HG02840 (cell line): ENCODE measurements around the gene KRTAP21-1.
"Not testable (repeated sequence)": the region's sequence is repeated elsewhere in the genome, so short reads cannot be mapped to it uniquely, and the experiment has no call there.

Source experiments
- ATAC-seq: cut with Tn5 transposase; IDR thresholded peaks from one replicate; pipeline ENCODE4 v1.9.1; 2021; ENCODE audit warnings: mild to moderate bottlenecking, moderate library complexity, moderate number of reproducible peaks; ENCODE audit not compliant: unreplicated experiment, low FRiP score

The KRTAP21-1 gene

DNA sequence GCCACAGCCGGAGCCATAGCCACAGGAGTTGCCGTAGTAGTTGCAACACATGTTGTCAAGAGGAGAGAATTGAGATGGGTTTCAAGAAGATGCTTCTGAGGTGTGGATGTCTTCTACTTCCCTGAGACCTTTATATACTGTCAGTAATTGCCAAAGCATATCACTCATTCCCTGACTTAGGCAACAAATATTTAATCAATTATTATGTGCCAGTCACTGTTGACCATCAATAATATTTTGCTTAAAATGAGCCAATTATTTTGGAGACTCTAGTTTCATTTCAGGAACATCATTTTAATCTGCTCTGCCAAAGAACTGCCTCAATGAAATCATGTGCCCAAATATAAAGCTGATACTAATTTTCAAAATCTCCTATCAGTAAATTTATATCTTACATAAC is at the start of gene KRTAP21-1:
TSS of gene KRTAP21-1 (minus strand) at position 101 of the 400 bp plus-strand sequence. CDS start at position 51, 50 bp downstream.
- not testable (repeated sequence) for ATAC-seq

DNA sequence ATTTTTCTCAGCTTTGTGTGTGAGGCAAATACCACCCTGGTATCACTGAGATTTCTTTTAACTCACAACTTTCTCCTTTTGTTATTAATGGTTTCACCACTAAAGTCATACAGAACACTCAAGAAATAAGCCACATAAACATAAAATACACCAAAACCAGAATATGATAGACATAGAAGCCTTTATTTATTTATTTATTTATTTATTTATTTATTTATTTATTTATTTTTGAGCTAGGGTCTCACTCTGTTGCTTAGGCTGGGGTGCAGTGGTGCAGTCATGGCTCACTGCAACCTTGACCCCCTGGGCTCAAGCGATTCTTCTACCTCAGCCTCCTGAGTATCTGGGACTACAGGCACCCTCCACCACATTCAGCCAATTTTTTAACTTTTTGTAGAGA is 45.4 kb upstream of the KRTAP21-1 start:
- ATAC-seq: no peak

DNA sequence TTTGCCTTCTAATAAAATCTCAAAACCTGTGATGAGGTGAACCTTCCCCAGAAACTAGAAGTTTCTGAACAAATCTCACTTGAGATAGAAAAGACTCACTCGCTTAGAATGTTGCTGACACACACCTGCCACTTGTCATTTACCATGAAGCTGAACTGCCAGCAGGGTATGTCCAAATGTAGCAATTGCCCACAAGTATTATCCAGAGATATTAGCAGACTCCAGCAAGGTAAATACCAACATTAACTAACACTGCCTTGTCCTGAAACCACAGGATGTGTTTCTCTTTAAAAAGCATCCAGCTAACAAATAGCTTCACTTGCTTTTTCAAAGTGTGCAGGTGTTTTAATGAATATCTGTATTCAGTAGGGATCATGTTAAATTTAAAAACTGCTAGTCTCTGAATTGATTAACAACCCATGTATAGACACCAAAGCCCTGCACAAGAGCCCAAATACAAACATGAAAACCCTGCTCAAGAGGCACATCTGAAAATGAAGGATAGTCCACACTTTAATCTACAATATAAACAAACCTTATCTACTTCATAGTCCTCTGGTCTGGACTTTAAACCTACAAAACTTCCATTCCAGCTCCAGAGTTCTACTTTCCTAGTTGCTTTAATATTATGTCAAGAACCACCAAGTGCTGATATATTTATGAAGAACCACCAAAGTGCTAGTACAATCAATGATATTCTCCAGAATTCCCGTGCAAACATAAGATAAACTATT is 38.5 kb upstream of the KRTAP21-1 start:
- ATAC-seq: no peak

DNA sequence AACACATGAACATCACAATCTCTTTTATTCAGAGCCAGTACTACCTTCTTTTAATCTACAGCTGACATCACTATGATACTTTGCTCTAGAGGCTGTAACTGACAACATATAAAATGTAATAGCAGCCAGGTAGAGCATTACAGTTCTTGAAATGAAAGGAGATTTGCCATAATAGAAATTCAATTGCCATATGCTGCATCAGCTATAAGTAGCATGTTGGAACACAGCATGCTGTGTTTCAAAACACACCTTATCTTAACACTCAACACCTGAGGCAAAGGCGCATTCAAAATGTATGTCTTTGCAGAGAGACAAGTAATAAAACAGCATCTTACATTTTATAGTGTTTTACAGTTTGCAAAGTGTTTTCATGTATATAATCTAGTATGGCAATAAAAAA is 24.0 kb upstream of the KRTAP21-1 start:
- no peak for ATAC-seq

DNA sequence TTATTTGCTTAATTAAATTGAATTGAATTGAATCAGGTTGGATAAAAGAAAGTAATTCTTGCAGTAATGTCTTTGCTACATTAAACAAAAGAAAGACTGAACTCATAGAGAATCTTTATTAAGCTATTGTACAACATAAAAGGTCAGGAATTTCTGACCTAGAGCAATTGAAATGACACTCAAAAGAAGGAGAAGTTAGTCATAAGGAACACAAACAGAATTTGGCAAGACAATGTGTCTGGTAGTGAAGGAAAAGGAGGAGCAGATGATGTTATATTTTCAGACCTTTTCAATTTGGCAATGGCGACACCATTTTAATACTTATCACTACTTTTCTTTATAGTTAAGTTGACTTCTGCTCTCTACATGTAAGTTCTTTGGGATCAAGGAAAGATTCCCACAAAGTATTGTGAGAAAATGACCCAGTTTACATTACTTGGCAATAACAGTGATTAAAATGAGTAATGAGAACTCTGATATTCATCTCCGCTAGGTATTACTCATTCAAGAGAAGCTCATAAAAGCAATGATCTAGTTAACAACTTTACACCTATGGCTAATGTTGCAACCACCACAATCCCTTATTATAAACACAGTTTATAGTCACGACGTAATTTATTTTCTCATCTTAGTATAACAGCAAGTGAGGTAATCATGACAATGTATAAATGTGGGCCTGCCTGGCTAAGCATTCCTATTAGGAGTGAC is 14.7 kb upstream of the KRTAP21-1 start:
- no peak for ATAC-seq

DNA sequence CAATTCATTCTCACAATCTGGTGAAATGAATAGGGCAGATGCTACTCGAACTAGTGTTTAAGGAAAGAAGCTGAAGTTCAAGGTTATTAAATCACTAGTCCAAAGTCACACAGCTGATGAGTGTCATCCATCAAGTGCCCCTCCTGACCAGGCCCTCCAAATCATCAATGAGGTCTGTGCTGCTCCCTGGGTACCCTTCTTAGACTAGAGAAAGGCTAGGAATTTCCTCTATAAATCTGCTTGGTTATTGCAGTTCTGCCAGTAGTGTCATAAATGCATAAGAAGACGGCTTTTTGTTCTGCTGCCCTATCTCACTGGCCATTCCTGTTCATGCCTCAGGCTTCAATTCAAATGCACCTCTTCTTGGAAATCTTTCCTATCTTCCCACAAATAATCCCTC is 5.5 kb upstream of the KRTAP21-1 start:
- ATAC-seq: no peak

DNA sequence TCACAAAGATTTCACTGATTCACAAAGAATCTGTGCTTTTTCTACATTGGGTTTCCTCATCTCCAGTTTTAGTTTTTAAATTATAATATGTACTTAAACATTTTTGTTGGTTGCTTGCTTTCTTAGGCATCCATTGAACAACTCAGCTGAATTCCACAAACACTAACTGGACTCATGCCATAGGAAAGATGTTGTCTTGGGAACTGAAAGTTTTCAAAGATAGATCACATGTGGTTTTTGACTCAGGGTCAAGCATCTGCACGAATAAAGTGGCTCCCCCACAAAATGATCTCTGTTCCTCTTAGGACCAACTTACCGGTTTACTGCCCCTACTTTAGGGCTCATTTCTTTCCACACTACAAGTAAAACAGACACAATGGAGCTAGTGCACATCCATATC is 3.1 kb upstream of the KRTAP21-1 start:
- ATAC-seq: no peak

DNA sequence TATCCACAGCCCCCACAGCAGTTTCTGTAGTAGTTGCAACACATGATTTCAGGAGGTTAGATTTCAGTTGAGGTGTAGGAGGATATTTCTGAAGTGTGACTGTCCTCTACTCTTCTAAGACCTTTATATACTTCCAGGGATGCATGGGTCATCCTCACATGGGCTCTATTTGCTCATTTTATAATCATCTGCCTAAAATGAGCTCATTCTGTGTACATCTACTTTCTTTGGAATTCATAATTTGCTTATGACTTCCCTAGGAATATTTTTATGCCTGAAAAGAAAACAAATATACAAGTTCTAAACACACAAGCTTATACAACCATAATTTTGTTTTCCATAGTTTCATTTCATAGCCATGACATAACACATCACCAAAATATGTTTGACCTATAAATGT is 8.1 kb downstream of the KRTAP21-1 start, which contains the start of gene KRTAP21-2:
TSS of gene KRTAP21-2 (minus strand) at position 101 of the 400 bp plus-strand sequence. CDS start at position 44, 57 bp downstream.
- ATAC-seq: no peak

DNA sequence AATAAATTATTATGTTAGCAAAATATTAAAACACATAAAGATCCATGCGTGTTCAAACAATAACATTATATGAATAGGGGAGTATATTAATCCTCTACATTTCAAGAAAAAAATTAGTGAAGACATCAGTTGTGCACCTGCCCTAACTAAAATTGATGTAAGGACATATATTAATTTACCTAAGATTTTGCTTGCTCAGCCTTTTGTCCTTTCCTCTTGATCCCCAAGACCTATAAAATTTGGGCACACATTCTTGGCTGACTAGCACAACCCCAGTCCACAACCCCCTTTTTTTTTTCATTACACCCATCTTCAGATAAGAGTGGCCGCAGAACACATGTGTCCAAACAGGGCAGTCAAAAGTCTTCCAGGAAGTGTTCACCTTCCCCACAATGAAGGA is 14.8 kb downstream of the KRTAP21-1 start:
- ATAC-seq: no peak

DNA sequence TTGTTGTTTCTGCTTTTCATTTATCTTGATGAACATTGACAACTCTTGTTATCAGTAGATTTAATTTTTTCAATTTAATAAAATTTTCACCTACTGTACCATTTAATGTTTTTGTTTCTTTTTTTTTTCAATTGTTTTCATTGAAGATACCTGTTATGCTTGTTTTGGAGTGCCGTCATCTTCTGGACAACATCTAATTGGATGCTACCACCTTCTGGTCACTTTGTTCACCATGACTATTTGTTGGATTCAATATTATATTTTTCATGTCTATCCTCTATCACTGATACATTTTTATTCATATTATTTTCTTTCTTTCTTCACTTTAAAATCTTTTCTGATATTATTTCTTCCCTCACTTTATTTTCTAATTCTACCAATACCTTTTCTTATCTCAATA is 22.2 kb downstream of the KRTAP21-1 start:
- no peak for ATAC-seq

DNA sequence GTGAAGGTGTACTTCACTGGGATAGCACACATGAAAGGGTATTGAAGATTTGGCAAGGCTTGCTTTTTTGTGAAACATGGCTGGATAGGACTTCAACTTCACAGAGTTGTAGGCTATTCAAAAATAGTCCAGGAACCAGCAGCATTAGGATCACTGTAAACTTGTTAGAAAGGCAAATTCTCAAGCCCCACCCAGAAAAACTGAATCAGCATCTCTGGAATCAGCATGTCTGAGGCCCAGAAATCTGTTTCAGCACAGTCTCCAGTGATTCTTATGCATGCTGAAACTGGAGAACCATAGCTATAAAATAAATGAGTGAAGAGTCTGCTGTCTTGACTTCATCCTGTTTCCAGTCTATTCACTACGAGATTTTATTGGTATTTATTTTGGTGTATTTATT is 28.5 kb downstream of the KRTAP21-1 start:
- no peak for ATAC-seq

DNA sequence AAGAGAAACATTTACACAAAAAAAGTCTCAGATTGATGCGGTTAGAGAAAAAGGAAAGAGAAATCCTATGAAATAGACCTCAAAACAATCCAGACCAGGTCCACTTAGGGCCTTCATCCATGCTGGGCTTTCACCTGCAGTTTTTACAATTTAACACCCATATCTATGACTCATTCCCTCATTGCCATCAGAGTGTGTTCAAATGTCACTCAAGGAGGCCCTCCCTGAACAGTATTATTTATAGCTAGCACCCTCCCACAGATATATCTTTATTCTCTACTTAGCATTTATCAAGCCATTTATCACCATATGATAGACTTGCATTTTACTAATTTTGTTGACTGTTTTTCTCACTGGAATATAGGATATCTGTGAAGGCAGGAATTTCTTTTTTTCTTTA is 35.8 kb downstream of the KRTAP21-1 start:
- no peak for ATAC-seq

DNA sequence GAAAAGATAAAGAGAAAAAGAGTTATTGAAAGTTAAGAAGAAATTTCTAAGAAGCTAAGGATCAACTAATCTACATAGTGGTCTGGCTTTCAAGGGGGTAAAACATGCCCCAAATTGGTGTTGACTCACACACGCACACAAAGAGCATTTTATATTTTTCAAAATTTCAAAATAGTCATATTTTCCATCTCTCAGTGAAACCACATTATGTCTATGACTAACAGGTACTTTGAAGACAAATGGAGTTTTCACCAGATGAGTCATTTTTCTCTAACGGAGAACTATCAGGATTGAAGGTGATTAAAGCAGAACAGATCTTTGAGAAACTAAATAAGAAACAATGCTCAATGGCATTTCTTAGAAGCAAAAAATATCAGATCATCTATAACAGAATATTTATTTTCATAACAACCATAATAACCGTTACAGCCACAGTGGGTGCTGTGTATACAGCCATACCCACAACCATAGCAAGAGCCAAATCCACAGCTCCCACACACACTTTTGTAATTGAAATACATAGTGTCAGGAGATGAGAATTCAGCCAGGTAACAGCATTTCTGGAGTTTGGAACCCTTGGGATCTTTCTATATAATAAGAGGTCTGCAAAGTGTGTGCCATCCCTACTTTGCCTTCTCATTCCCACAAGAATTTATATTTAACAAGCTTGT is 36.9 kb downstream of the KRTAP21-1 start, which contains the start of gene KRTAP21-3:
TSS of gene KRTAP21-3 (minus strand) at position 539 of the 671 bp plus-strand sequence. CDS start at position 521, 18 bp downstream.
- no peak for ATAC-seq

DNA sequence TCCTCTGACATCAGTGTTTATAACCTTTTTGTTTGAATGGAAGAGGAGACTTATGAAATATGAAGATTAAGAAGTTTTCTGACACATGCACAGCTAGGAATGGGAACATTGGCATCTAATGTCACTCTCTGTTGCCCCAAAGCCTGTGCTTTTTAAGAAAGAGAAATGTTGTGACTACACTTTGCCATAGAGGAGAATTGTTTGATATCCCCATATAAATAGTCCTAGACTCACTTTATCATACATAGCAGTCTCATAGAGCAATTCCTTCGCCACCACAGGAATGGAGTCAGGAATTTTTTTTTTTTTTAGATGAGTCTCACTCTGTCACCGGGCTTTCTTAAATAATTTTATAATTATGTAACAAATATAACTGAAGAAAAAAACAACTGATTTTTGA is 38.1 kb downstream of the KRTAP21-1 start:
- ATAC-seq: no peak

DNA sequence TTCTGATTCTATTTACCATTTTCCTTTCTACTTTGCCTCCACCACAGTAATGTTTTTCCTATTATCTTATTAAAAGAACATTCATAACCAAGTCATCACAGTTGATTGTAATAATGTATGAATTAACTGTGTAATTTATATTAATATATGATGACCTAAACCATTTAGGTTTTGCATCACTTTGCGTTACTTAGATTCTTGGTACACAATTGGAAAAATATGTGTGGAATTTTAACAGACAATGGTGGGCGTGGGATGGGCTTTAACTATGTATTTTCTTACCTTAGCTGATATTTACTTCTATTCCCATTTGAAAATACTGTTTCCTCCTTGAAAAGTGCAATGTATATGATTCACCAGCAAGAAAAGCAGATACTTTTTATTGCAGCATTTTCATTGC is 40.3 kb downstream of the KRTAP21-1 start:
- no peak for ATAC-seq

DNA sequence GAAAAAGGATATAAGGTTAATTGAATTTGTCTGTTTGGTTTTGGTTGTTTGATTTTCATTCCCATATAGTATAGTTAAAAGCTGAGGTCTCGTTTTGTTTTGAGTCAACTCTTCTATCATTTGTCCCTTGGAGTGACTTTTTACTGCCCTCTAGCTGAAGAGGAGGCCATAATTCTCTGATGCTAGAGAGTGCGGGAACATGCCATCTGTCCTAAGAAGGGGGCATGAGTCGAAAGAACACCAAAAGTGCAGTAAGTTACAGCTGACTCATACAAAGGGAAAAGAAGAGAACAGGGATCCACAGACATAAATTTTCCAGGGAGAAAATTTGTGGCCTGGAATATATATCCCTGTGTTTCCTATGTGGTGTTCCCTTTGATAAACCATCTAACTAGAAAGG is 40.8 kb downstream of the KRTAP21-1 start:
- no peak for ATAC-seq

DNA sequence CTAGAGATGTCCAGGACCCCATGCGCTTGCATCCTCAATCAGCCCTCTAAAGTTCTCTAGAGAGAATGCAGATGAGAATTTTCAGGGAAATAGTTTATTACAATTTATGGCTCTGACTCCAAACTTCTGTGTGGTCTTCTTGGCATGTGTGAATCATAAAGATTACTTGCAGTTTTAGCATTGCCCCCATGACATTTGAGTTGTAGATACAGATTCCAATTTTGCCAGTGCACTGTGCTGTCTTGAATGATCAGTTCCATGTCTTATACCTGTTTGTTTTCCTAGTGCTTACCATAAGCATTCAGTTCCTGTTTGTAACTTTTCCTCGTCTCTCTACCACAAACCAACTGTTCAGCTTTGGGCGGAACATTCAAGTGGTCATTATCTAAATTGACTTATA is 41.5 kb downstream of the KRTAP21-1 start:
- no peak for ATAC-seq

DNA sequence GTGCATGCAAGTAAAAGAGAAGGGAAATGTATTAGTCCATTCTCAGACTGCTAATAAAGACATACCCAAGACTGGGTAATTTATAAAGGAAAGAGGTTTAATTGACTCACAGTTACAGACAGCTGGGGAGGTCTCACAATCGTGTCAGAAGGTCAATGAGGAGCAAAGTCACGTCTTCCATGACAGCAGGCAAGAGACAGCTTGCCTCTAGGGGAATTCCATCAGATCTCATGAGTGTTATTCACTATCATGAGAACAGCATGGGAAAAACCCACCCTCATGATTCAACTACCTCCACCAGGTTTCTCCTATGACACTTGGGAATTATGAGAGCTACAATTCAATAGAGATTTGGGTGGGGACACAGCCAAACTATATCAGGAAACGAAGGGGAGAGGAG is 44.7 kb downstream of the KRTAP21-1 start:
- no peak for ATAC-seq

DNA sequence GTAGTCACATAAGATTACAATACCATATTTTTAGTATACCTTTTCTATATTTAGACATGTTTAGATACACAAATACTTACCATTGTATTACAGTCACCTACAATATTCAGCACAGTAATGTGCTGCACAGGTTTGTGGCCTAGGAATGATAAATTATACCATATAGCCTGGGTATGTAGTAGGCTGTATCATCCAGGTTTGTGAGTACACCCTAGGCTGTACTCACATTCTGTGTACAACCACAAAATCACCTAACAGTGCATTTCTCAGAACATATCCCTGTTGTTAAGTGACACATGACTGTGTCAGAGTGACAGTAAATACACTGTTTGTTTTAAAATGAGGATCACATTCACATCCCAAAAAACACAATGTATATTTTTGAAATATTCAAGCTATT is 47.8 kb downstream of the KRTAP21-1 start:
- ATAC-seq: no peak
